Raji (cell line): ENCODE measurements around the gene ANGPTL1.

Experiments
- POLR2A ChIP-seq: IDR thresholded peaks from 2 replicates; pipeline ENCODE4 v1.6.1; 2011; ENCODE audit warnings: low read depth, low read length, control low read depth; ENCODE audit not compliant: insufficient read depth

ANGPTL1 gene, protein sequence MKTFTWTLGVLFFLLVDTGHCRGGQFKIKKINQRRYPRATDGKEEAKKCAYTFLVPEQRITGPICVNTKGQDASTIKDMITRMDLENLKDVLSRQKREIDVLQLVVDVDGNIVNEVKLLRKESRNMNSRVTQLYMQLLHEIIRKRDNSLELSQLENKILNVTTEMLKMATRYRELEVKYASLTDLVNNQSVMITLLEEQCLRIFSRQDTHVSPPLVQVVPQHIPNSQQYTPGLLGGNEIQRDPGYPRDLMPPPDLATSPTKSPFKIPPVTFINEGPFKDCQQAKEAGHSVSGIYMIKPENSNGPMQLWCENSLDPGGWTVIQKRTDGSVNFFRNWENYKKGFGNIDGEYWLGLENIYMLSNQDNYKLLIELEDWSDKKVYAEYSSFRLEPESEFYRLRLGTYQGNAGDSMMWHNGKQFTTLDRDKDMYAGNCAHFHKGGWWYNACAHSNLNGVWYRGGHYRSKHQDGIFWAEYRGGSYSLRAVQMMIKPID

DNA sequence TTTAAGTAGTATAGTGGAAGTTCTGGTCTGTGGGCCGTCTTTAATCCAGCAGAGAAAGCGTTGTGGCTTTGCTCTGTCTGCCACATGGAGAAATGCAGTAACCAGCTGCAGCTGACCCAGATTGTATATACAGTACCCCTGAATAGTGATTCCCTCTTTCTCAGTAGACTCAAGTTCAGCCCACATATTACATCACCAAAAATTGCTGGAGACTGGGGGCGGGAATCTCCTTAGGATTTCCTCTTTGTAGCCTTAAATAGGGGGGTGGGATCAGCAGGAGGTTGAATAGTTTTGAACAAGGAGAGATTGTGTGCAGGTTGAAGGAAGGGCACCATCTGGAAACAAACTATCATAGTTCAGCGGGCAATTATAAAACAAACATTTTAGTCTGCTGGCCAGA, at the start of gene ANGPTL1:
Gene ANGPTL1, minus strand, starts transcription at position 134 of the 400 bp plus-strand sequence. CDS start 5,301 bp downstream, outside the sequence.
- no peak for TF ChIP-seq POLR2A

- no peak for TF ChIP-seq POLR2A
Observed at GRCh38 chr1:178919581-178919980, 48.7 kb upstream of the ANGPTL1 start.

DNA sequence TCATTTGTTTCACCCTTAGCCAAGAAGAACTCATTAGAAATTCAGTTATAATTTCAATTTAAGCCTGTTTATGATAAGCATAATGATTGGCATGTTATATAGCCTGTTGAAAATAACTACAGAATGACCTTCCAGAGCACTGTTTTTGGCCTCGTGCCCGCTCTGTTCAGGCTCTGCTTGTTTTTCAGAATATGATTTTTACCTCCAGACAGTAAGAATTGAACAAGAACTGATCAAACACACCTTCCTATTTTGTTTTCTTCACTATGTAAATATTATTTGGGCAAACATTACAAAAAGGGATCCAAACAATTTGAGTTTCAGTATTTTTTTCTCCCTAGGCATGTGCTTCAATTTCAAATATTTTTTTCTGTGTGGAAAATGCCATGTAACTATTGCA, 48.1 kb upstream of the ANGPTL1 start:
- TF ChIP-seq POLR2A: no peak

GRCh38 chr1:178918308-178918707, 47.4 kb upstream of the ANGPTL1 start:
- no peak for TF ChIP-seq POLR2A

DNA sequence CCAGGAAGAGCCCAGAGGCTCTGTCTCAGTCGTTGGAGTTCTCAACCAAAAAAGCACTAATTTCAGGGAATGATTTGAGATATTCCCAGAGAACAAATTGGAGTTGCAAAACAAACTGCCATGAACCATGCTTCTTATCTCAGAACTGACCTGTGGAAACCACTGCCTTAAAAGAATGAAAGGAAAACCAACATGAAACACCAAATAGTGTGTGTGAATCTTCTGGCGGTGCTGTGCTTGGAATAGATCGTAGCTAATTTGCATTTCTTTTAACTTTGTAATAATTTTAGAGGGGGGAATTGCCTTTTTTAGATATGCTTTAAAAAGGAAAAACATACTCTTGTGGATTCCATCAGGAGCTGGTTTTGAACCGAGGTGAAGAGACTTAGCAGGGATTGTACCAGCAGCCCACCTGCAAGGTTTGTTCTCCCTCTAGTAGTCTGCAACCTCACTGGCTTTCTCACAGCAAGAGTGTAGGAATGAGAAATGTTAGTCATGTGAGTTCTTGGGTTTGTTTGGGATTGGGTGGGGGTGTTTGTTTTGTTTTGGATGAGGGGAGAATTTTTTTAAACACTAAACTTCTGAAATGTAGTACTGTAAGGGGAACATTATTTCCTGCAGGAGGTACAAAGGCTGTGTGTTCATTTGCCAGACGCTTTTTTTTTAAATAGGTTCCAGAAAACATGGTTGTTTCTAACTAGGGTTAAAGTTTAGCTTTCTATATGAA, 45.7 kb upstream of the ANGPTL1 start:
- no peak for TF ChIP-seq POLR2A

- TF ChIP-seq POLR2A: no peak
Observed at GRCh38 chr1:178912597-178912996, 41.7 kb upstream of the ANGPTL1 start.

DNA sequence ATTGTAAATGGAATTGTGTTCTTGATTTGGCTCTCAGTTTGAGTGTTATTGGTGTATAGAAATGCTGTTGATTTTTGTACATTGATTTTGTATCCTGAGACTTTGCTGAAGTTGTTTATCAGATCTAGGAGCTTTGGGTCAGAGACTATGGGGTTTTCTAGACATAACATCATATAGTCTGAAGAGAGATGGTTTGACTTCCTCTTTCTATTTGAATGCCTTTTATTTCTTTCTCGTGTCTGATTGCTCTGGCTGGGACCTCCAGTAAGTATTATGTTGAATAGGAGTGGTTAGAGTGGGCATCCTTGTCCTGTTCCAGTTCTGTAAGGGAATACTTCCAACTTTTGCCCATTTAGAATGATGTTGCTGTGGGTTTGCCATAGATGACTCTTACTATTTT, 39.1 kb upstream of the ANGPTL1 start:
- TF ChIP-seq POLR2A: no peak

DNA sequence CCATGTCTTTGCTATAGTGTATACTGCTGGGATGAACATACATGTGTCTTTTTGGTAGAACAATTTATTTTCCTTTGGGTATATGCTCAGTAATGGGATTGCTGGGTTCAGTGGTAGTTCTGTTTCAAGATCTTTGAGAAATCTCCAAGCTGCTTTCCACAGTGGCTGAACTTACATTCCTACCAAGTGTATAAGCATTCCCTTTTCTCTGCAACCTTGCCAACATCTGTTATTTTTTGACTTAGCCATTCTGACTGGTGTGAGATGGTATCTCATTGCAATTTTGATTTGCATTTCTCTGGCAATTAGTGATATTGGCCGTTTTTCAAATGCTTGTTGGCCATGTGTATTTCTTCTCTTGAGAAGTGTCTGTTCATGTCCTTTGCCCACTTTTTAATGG, 37.5 kb upstream of the ANGPTL1 start:
- TF ChIP-seq POLR2A: no peak

GRCh38 chr1:178901482-178902125, 30.7 kb upstream of the ANGPTL1 start:
- no peak for TF ChIP-seq POLR2A

DNA sequence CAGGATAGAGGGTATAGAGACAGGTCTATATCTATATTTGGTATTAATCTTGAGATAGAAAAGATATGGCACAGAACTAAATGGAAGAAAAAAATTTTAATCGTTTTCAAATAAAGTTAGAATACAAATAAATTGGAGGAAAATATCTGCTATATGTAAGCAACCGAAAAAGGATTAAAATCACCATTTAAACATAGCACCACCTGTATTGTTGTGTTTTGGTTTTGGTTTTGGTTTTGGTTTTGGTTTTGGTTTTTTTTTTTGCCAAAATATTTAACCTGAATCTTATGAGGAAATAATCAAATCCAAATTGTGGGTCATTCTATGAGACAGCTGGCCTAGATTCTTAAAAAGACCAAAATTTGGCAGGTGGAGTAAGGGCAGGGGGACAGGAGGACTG, 28.5 kb upstream of the ANGPTL1 start:
- TF ChIP-seq POLR2A: no peak

DNA sequence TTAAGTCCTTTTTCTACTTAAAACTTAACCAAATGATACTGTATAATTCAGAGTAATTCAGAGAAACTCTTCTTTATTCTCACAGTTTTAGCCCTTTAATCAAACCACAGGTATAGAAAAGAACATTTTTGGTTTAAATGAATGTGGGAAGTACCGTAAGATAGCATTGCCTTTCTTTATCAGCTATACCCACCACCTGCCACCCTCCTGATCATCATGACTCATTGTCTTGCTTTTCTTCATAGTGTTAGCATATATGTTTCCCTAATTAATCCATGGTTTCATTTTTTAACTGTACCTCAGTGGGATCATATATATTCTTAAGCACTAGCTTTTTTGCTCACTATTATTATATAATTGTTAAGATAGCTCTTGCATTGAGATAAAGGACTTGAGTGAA, 27.5 kb upstream of the ANGPTL1 start:
- TF ChIP-seq POLR2A: no peak

- no peak for TF ChIP-seq POLR2A
Observed at GRCh38 chr1:178895928-178896327, 25.1 kb upstream of the ANGPTL1 start.

- TF ChIP-seq POLR2A: no peak
Observed at GRCh38 chr1:178886551-178886950, 15.7 kb upstream of the ANGPTL1 start.

DNA sequence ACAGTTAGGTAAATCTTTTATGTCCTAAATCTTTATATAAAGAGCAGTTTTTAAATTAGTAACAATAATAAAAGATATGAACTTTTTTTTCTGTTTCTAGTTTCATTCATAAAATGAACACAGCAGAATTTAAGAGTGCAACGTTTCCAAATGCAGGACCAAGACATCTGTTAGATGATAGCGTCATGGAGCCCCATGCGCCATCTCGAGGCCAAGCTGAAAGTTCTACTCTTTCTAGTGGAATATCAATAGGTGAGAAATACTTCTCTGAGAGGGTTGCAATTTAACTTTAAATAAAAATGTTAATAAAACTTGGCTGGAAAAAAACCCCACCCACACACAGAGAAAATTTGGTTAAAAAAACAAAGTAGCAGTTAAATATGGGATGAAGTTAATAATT, 15.0 kb upstream of the ANGPTL1 start:
- TF ChIP-seq POLR2A: no peak

GRCh38 chr1:178881950-178882349, 11.1 kb upstream of the ANGPTL1 start:
- no peak for TF ChIP-seq POLR2A

GRCh38 chr1:178877896-178878295, 7.0 kb upstream of the ANGPTL1 start:
- no peak for TF ChIP-seq POLR2A
